Esophagus squamous epithelium (tissue), 5 donors: ENCODE data around the gene ATR. TPM values are rescaled to one million over a fixed set of nuclear protein-coding genes. Genes with fewer than 3 reads are reported as not detected.
"Not testable (repeated sequence)": the region's sequence is repeated elsewhere in the genome, so short reads cannot be mapped to it uniquely, and the experiment has no call there.

Source experiments
- DNase-seq: peaks from one replicate; lab custom pipeline; 2025; lab: John Stamatoyannopoulos, UW
- H3K27ac ChIP-seq, 4 donors: fragments of 200-600 bp; sonication (generic); one replicate each; pipeline ENCODE4 v1.5.1; 2016 to 2019; ENCODE audit warnings: mild to moderate bottlenecking in 1 of 4
- H3K27me3 ChIP-seq, 4 donors: fragments of 200-600 bp; sonication (generic); 1 replicate in 3 of 4; 2 replicates in 1 of 4; pipeline versions ENCODE4 v1.5.1 to v1.6.0; 2017 to 2021; ENCODE audit warnings: antibody characterized with exemption in 1 of 4
- H3K36me3 ChIP-seq, 3 donors: fragments of 200-600 bp; sonication (generic); one replicate each; pipeline ENCODE4 v1.5.1; 2016 to 2019
- H3K4me1 ChIP-seq, 3 donors: fragments of 200-600 bp; sonication (generic); one replicate each; pipeline ENCODE4 v1.5.1; 2017 to 2019
- H3K4me3 ChIP-seq, 4 donors: fragments of 200-600 bp; sonication (generic); 1 replicate in 3 of 4; 2 replicates in 1 of 4; pipeline ENCODE4 v1.5.1; 2016 to 2019; ENCODE audit warnings: mild to moderate bottlenecking in 2 of 4, moderate library complexity in 1 of 4
- H3K9me3 ChIP-seq, 3 donors: fragments of 200-600 bp; sonication (generic); one replicate each; pipeline ENCODE4 v1.5.1; 2016 to 2019
- POLR2A ChIP-seq, 4 donors: fragments of 450-650 bp; IDR thresholded peaks; one replicate each; pipeline ENCODE4 v1.6.1; 2017; ENCODE audit warnings: antibody characterized with exemption in 4 of 4, mild to moderate bottlenecking in 4 of 4, moderate library complexity in 3 of 4
- WGBS, 2 donors: methylation state at CpG; one replicate each; pipeline ENCODE4 v1.1.5; 2018; 5-methylcytosine and 5-hydroxymethylcytosine counted together
- intact Hi-C: fragments of 100-400 bp; cut with DNase I; formaldehyde crosslinking; loops from one replicate; pipeline ENCODE4 v1.15.0; 2022
- total RNA-seq, 4 donors: library from RNA; depleted of rRNA; stranded (reverse); fragments of >200 nt; gene quantifications; one replicate each; pipeline ENCODE4 v1.1.0, GENCODE V29; 2016
- TF ChIP-seq, protein P1 (sequence below), 6 experiments: fragments of 450-650 bp in 4 of 6; fragments of 200-600 bp in 2 of 6; sonication (generic) in 2 of 6; IDR thresholded peaks; one replicate each; pipeline ENCODE4 v1.5.1; 2016 to 2019; ENCODE audit warnings: antibody characterized with exemption in 6 of 6, mild to moderate bottlenecking in 4 of 6, moderate library complexity in 4 of 6
- donor health status: DM: yes; HTN: yes; CAD: no.

ATR gene
- total RNA-seq, 4 donors from 2014 or later, result 18.3 to 28.4 (median 19.9) TPM

DNA sequence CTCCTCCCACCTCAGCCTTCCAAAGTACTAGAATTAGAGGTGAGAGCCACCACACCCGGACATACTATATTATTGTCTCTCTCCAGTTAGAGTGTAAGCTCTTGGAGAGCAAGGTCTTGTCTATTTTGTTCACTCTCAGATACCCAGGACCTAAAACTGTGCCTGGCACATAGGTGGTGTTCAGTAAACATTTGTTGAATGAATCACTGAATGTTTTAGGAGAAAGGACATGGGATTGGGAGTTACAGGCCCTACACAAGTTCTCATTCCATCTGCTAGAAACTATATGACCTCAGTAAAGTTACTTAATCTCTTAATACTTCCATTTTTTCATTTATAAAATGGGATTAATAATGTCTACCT, 1.5 kb upstream of the ATR start:
- WGBS, 2 donors, result 100% methylated on average over 1 of the region's 1 CpG
- DNase-seq, result no peak
- Histone ChIP-seq H3K36me3 (no peaks in the 10 kb centered on the region), H3K27me3 (peaks cover 0 to 19% (median 0%) of the 10 kb centered on the region in 4 donors), H3K27ac (no peak overlapping the region), H3K9me3 (no peaks in the 10 kb centered on the region), H3K4me3 (no peak overlapping the region), H3K4me1 (peaks cover 4 to 40% (median 19%) of the 10 kb centered on the region in 3 donors)
- TF ChIP-seq, protein P1, sequence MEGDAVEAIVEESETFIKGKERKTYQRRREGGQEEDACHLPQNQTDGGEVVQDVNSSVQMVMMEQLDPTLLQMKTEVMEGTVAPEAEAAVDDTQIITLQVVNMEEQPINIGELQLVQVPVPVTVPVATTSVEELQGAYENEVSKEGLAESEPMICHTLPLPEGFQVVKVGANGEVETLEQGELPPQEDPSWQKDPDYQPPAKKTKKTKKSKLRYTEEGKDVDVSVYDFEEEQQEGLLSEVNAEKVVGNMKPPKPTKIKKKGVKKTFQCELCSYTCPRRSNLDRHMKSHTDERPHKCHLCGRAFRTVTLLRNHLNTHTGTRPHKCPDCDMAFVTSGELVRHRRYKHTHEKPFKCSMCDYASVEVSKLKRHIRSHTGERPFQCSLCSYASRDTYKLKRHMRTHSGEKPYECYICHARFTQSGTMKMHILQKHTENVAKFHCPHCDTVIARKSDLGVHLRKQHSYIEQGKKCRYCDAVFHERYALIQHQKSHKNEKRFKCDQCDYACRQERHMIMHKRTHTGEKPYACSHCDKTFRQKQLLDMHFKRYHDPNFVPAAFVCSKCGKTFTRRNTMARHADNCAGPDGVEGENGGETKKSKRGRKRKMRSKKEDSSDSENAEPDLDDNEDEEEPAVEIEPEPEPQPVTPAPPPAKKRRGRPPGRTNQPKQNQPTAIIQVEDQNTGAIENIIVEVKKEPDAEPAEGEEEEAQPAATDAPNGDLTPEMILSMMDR (IDR thresholded peaks at IDR 0.05), result no peak
- TF ChIP-seq POLR2A (IDR thresholded peaks at IDR 0.05), result no peak
- intact Hi-C loops, result loop anchor here (5.0 kb wide), 1 partner anchor 417 kb away; no protein-coding TSS in a partner anchor

GRCh38 chr3:142577696-142578328, 721 bp downstream of the ATR start:
- DNase-seq, result no peak
- H3K27ac ChIP-seq, result peak overlapping the region; percentile 89 to 96 (median 96)
- intact Hi-C loops, result no loop called here
- whole genome bisulfite sequencing, 2 donors, result 3% methylated on average over 12 of the region's 12 CpGs
- no peaks in the 10 kb centered on the region for H3K36me3 ChIP-seq
- H3K27me3 ChIP-seq, result peaks cover 0 to 11% (median 0%) of the 10 kb centered on the region in 4 donors
- no peaks in the 10 kb centered on the region for H3K9me3 ChIP-seq
- TF ChIP-seq, protein P1 (IDR thresholded peaks at IDR 0.05), result no peak
- TF ChIP-seq POLR2A (IDR thresholded peaks at IDR 0.05), result no peak
- H3K4me3 ChIP-seq, result peak overlapping the region; percentile 81 to 99 (median 96)
- peaks cover 4 to 46% (median 19%) of the 10 kb centered on the region in 3 donors for H3K4me1 ChIP-seq

DNA sequence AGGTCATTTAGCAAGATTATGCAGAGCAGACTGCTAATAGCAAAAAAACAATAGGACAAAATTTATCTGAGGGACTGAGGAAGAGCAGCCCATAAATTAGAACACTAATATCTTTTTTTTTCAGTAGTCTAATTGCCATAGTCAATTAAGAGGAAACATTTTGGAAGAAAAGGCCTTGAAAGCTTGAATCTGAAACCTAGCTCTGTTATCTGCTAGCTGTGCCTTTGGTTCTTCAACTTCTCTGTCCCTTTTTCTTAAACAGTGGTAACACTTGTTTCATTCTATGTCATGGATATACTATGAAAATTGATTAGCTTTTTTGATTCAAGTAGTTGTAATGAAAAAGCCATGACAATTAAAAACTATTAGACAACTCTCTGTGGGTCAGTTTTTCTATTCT, 1.7 kb downstream of the ATR start:
- H3K9me3 ChIP-seq, result no peaks in the 10 kb centered on the region
- H3K27ac ChIP-seq, result no peak overlapping the region
- H3K36me3 ChIP-seq, result no peaks in the 10 kb centered on the region
- peaks cover 0 to 4% (median 0%) of the 10 kb centered on the region in 4 donors for H3K27me3 ChIP-seq
- H3K4me1 ChIP-seq, result peaks cover 4 to 46% (median 19%) of the 10 kb centered on the region in 3 donors
- TF ChIP-seq POLR2A (IDR thresholded peaks at IDR 0.05), result no peak
- TF ChIP-seq, protein P1 (IDR thresholded peaks at IDR 0.05), result no peak
- intact Hi-C loops, result no loop called here
- no peak for DNase-seq
- no peak overlapping the region for H3K4me3 ChIP-seq

GRCh38 chr3:142574665-142575064, 3.9 kb downstream of the ATR start:
- no peaks in the 10 kb centered on the region for H3K9me3 ChIP-seq
- peaks cover 0 to 8% (median 0%) of the 10 kb centered on the region in 3 donors for H3K36me3 ChIP-seq
- no peak overlapping the region for H3K4me3 ChIP-seq
- 50 to 76% methylated on average over 1 of the region's 1 CpG for WGBS, 2 donors
- intact Hi-C loops, result no loop called here
- H3K4me1 ChIP-seq, result peaks cover 4 to 43% (median 16%) of the 10 kb centered on the region in 3 donors
- no peak overlapping the region for H3K27ac ChIP-seq
- no peak for TF ChIP-seq POLR2A (IDR thresholded peaks at IDR 0.05)
- TF ChIP-seq, protein P1 (IDR thresholded peaks at IDR 0.05), result no peak
- no peaks in the 10 kb centered on the region for H3K27me3 ChIP-seq
- no peak for DNase-seq

DNA sequence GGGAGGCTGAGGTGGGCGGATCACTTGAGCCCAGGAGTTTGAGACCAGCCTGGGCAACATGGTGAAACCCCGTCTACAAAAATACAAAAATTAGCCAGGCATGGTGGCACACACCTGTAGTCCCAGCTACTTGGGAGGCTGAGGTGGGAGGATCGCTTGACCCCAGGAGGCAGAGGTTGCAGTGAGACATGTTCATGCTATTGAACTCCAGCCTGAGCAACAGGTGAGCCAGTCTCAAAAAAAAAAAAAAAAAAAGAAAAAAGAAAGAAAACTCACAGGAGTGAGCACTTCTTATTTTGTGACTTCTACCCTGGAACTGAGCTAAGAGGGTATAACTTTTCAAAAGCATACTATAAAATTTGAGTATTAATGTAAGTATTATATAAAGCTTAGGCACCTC, 4.3 kb downstream of the ATR start:
- H3K4me1 ChIP-seq, result peaks cover under 1 to 39% (median 13%) of the 10 kb centered on the region in 3 donors
- H3K36me3 ChIP-seq, H3K27ac ChIP-seq, H3K9me3 ChIP-seq, intact Hi-C loops, H3K4me3 ChIP-seq, DNase-seq, H3K27me3 ChIP-seq: not testable (repeated sequence)
- 97 to 98% methylated on average over 3 of the region's 3 CpGs for WGBS, 2 donors

DNA sequence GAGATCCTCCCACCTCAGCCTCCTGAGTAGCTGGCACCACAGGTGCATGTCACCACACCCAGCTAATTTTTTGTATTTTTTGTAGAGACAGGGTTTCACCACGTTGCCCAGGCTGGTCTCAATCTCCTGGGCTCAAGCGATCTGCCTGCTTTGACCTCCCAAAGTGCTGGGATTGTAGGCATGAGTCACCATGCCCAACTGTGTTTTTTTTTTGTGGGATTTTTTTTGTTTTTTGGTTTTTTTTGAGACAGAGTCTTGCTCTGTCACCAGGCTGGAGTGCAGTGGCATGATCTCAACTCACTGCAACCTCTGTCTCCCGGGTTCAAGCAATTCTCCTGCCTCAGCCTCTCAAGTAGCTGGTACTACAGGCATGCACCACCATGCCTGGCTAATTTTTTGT, 9.1 kb downstream of the ATR start:
- H3K4me3 ChIP-seq, intact Hi-C loops, H3K27ac ChIP-seq, H3K4me1 ChIP-seq, H3K9me3 ChIP-seq, H3K27me3 ChIP-seq, DNase-seq: not testable (repeated sequence)
- 89 to 90% methylated on average over 3 of the region's 3 CpGs for WGBS, 2 donors
- H3K36me3 ChIP-seq, result peaks cover 0 to 34% (median 0%) of the 10 kb centered on the region in 3 donors
